Ureter (tissue), 1 donor: ENCODE results near the gene KLHL6. TPM values are rescaled to one million over a fixed set of nuclear protein-coding genes. Genes with fewer than 3 reads are reported as not detected.
"Not testable (repeated sequence)": the region's sequence is repeated elsewhere in the genome, so short reads cannot be mapped to it uniquely, and the experiment has no call there.

Experiments
- DNase-seq: peaks from one replicate; pipeline ENCODE4 v3.0.0-alpha.2; 2020; ENCODE audit warnings: low spot score
- total RNA-seq: library from RNA; stranded (reverse); gene quantifications from one replicate; pipeline ENCODE4 v1.2.4, GENCODE V29; 2023
- donor health status: DM: yes; HTN: yes; CAD: no.

The KLHL6 gene, protein sequence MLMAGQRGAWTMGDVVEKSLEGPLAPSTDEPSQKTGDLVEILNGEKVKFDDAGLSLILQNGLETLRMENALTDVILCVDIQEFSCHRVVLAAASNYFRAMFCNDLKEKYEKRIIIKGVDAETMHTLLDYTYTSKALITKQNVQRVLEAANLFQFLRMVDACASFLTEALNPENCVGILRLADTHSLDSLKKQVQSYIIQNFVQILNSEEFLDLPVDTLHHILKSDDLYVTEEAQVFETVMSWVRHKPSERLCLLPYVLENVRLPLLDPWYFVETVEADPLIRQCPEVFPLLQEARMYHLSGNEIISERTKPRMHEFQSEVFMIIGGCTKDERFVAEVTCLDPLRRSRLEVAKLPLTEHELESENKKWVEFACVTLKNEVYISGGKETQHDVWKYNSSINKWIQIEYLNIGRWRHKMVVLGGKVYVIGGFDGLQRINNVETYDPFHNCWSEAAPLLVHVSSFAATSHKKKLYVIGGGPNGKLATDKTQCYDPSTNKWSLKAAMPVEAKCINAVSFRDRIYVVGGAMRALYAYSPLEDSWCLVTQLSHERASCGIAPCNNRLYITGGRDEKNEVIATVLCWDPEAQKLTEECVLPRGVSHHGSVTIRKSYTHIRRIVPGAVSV
- 6.4 TPM for total RNA-seq

GRCh38 chr3:183555541-183556081, at the start of gene KLHL6:
TSS of gene KLHL6 (minus strand) at chr3:183555706. CDS start at chr3:183555653, 53 bp downstream.
- peak; percentile 58 for DNase-seq

- DNase-seq: no peak
Measured at GRCh38 chr3:183597959-183598358, 42.5 kb upstream of the KLHL6 start.

DNA sequence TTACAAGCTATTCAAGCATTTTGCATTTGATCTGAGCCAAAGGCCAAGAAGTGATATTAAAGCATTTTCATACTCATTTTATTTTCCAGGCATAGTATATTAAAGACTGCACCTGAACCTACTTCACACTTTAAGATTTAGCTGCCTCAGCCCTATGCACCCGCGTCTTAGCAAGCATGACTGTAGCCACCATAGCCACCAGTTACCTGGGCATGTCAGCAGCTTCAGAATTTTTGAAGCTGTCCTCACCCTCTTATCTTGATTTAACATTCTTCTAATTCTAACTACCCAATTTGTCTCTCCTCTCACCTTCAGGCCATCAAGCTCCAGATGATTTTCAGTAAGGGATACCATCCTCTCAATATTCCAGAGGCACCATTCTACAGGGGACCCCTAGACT, 39.1 kb upstream of the KLHL6 start:
- no peak for DNase-seq

DNA sequence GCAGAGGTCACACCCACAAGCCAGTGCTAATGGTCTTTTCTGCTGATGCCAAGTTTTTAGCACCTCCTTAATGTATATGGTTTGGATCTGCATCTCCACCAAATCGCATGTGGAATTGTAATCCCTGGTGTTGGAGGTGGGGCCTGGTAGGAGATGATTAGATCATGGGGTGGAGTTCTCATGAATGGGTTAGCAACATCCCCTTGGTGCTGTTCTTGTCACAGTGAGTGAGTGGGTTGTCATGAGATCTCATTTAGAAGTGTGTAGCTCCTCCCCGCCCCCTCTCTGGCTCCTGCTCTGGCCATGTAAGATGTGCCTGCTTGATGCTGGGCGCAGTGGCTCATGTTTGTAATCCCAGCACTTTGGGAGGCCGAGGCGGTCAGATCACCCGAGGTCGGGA, 37.3 kb upstream of the KLHL6 start:
- DNase-seq: no peak

- DNase-seq: no peak
Measured at GRCh38 chr3:183591881-183592521, 36.5 kb upstream of the KLHL6 start.

GRCh38 chr3:183590442-183590841, 34.9 kb upstream of the KLHL6 start:
- DNase-seq: no peak

GRCh38 chr3:183587336-183587735, 31.8 kb upstream of the KLHL6 start:
- DNase-seq: no peak

- DNase-seq: no peak
Measured at GRCh38 chr3:183586477-183586876, 31.0 kb upstream of the KLHL6 start.

DNA sequence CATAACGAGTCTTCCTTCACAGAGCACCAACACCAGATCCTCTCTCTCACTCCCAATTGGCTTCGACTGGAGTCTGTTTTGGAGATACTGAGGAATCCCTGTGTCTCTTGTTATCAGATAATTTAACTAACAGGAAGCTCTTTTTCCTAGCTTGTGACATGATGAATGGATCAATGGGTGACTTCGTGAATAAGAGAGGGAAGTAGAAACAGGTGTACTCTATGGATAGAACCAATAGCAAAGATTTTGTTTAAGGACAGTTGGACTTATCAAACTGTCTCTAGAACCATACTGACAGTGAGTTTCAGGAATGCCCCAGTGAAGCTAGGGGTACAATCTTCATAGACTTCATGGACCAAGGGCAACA, 29.4 kb upstream of the KLHL6 start:
- no peak for DNase-seq

DNA sequence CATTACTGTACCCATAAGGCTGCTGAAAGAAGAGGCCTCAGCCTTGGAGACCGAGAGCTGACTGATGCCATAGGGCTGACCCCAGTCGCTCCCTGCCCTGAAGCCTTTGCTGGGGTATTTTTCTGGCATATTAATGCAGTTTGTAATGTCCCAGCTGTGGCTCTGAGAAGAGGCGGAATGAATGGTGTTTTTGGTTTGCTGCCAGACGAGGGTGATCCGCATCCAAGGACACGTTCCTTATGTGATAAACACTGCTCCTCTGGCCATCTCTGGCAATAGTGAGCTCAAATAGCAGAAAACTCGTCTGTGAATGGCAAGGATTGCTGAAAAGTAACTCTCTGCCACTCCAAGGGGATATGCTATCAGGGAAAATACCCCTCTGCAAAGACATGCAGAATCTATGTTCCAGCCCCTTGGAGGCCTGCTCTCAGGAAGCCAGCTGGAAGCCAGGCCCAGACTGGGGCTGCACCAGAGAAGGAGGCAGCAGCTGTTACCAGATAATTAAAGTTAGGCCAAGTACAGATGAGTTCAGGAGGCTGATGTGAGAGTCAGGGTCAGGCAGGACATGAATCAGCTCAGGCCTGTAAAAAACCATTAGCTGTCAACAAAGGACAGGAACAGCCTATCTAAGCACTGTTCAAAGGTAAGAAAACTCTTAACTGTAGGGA, 28.9 kb upstream of the KLHL6 start:
- DNase-seq: peak; percentile 64

DNA sequence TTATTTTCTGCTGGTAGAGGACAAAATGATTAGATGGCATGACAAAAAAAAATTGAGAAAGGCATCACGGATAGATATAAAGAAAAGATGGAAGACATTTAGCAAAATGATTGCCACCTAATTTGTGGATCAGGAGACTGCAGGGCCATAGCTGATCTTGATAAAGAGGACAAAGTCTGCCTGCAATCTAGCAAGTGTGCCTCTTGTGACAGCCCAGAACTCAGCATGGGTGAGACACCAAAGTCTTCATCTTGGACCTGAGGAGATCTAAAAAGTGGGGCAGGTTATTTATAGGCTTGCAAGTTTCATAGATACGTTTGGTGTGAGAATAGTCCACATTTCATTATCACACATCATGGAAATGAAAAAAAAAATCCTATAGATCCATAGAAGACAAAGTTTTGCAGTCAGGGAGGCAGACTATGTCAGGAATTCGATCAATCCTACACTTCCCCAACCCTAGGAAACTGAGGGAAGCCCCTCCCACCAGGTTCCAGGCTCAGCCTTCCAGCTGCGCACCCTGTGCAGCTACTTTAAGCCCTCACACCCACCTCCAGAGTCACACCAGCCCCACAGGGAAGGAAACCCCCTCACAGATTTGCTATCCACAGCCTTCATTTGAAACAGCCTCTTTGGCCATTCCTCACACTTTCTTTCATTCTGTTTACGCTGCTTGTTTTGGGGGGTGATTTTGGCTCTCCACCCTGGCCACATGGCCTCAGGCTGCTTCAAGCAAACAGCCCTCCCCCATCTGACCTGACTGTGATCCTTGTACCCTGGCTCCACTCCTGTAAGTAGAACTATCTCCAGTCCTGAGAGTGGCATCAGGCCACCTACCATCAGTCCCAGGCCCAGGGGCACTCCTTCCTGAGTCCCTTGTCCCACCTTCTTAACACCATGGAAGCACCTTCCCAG, 28.1 kb upstream of the KLHL6 start:
- DNase-seq: no peak

DNA sequence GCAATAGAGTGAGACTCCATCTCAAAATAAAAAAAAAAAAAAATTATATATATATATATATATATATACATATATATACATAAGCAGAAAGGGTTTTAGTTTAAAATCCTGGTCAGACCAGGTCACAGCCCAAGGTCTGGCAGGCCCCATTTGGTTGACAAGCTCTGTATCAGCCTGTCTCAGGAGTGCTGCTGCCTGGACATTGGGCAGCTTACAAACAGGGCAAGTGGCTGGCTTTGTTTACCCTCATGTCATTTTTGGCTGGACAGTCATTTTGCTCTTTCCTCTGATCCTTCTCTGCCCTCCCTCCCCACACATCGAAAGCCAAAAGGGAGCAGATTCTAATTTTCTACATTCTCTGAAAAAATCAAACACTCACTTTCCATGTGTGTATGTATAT, 26.7 kb upstream of the KLHL6 start:
- no peak for DNase-seq

GRCh38 chr3:183581496-183582155, 26.1 kb upstream of the KLHL6 start:
- no peak for DNase-seq

- no peak for DNase-seq
Measured at GRCh38 chr3:183579967-183580900, 24.7 kb upstream of the KLHL6 start.

DNA sequence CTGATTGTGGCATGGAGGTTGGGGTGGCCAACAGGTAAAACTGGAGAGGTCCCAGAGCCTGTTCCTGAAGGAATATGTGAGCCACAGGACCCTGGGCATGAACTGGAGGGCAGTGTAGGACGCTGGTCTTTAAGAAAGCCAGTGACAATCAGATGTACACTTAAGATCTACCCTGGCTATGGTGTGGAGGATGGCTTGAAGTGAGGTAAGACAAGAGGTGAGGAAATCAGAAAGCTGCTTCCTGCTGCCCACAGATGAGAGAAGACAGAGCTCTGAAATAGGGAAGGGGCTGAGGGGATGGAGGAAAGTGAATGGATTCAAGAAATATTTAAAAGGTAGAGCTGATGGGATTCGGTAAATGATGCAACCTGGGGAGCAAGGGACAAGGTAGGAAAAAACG, 22.7 kb upstream of the KLHL6 start:
- DNase-seq: no peak

- no peak for DNase-seq
Measured at GRCh38 chr3:183577346-183577745, 21.8 kb upstream of the KLHL6 start.

DNA sequence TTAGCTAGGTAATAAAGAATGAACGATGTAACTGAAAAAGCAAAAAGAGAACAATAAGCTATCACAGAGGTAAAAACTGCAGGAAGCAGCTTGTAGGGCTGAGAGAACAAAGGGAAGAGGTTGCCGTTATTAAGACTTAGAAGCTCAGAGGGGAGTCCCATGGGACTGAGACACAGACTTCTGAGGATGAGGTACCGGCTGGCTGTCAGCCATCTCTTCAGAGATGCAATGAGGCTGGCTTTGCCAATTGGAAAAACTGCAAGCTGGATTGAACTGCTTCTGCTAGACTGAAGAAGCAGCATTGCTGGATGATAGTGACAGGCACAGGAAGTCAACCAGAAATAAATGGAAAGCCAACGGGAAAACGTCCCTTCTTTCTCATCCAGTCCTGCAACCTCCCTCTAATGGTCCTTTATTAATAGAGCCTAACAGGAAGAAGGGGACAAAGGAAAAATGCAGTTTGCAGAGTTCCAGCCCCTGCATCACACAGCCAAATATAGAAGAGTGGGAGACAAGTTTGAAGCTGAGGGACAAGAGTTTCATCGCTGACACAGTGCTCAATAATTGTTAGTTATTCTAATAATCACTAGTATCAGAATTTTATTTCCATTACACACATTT, 21.1 kb upstream of the KLHL6 start:
- no peak for DNase-seq

- DNase-seq: no peak
Measured at GRCh38 chr3:183572935-183573334, 17.4 kb upstream of the KLHL6 start.

GRCh38 chr3:183570191-183570590, 14.7 kb upstream of the KLHL6 start:
- not testable (repeated sequence) for DNase-seq
